22Rv1 (cell line): ENCODE measurements around the gene NPHS1.

Experiments used
- H3K27ac ChIP-seq: fragments of 450-650 bp; 2 replicates; pipeline ENCODE4 v1.5.1; 2017
- CTCF ChIP-seq: fragments of 450-650 bp; IDR thresholded peaks from 2 replicates; pipeline ENCODE4 v1.5.1; 2017; ENCODE audit warnings: mild to moderate bottlenecking
- ZFX ChIP-seq: fragments of 450-650 bp; IDR thresholded peaks from 2 replicates; pipeline ENCODE4 v1.6.1; 2017; ENCODE audit warnings: antibody characterized with exemption, borderline replicate concordance

The NPHS1 gene

GRCh38 chr19:35832054-35832453 is 20.2 kb downstream of the NPHS1 start:
- TF ChIP-seq CTCF (no peak), ZFX (no peak)
- H3K27ac ChIP-seq: no peak overlapping the region

GRCh38 chr19:35830986-35831385 is 21.3 kb downstream of the NPHS1 start:
- no peak for TF ChIP-seq CTCF
- no peak for TF ChIP-seq ZFX
- no peak overlapping the region for H3K27ac ChIP-seq

GRCh38 chr19:35828692-35829301 is 23.5 kb downstream of the NPHS1 start:
- TF ChIP-seq ZFX: no peak

GRCh38 chr19:35824150-35824549 is 28.2 kb downstream of the NPHS1 start:
- no peak for TF ChIP-seq CTCF
- no peak for TF ChIP-seq ZFX
- H3K27ac ChIP-seq: no peak overlapping the region

More at GRCh38 chr19:35828692-35829301, 23.5 kb downstream of the NPHS1 start:
- H3K27ac ChIP-seq: no peak overlapping the region

GRCh38 chr19:35822579-35822978 is 29.7 kb downstream of the NPHS1 start:
- TF ChIP-seq ZFX (no peak), CTCF (no peak)
- no peak overlapping the region for H3K27ac ChIP-seq

- TF ChIP-seq CTCF (no peak), ZFX (no peak)
- no peak overlapping the region for H3K27ac ChIP-seq
Measured at GRCh38 chr19:35818445-35818844, 33.9 kb downstream of the NPHS1 start.

GRCh38 chr19:35816846-35817245 is 35.5 kb downstream of the NPHS1 start:
- no peak for TF ChIP-seq ZFX
- TF ChIP-seq CTCF: no peak
- no peak overlapping the region for H3K27ac ChIP-seq

- H3K27ac ChIP-seq: no peak overlapping the region
- no peak for TF ChIP-seq ZFX
- TF ChIP-seq CTCF: no peak
Measured at GRCh38 chr19:35816262-35816661, 36.0 kb downstream of the NPHS1 start.
